ENCODE measurements around the gene COMTD1.

Gene COMTD1

GRCh38 chr10:75231672-75232581, 3.8 kb downstream of the COMTD1 start:
- CTCF ChIA-PET, result interaction anchor here (0.6 to 5.2 kb wide), 9 partner anchors 11 to 1368 kb away, joined by 3 to 46 read pairs (median 4); partner anchors contain the start of gene VDAC2

GRCh38 chr10:75230600-75231038, 5.1 kb downstream of the COMTD1 start:
- Histone ChIP-seq H3K9me3 (ENCODE audit: control extremely low read depth in 1 of 5, control insufficient read depth in 4 of 5, insufficient read depth in 2 of 5, low read depth in 1 of 5, low read length in 4 of 5) (no peaks in the 10 kb centered on the region), H3K4me1 (ENCODE audit: control extremely low read depth in 1 of 4, control insufficient read depth in 4 of 4, insufficient read depth in 4 of 4, low read length in 3 of 4) (peaks cover 0 to 19% (median 16%) of the 10 kb centered on the region in 4 experiments), H3K4me3 (ENCODE audit: control insufficient read depth in 1 of 7, extremely low read depth in 1 of 7, insufficient read depth in 4 of 7, low read depth in 2 of 7, low read length in 6 of 7) (no peak overlapping the region), H3K36me3 (ENCODE audit: control insufficient read depth in 4 of 4, insufficient read depth in 4 of 4, low read length in 3 of 4) (peaks cover 4 to 62% (median 46%) of the 10 kb centered on the region in 4 experiments), H3K27ac (ENCODE audit: insufficient read depth in 1 of 2, low read depth in 1 of 2, low read length in 2 of 2, poor library complexity in 1 of 2, severe bottlenecking in 2 of 2) (no peak overlapping the region), H3K27me3 (replicated peaks in 2 of 5; ENCODE audit: control insufficient read depth in 4 of 5, insufficient read depth in 5 of 5, low read length in 4 of 5) (no peaks in the 10 kb centered on the region)
- 0% methylated on average over 1 of the region's 5 CpGs for WGBS (ENCODE audit: insufficient coverage)
- ChIA-PET CTCF (interaction anchor here (0.8 to 7.1 kb wide), 8 partner anchors 13 to 117 kb away, joined by 3 to 70 read pairs (median 4); partner anchors contain the start of gene VDAC2), POLR2A (interaction anchor here (0.5 to 1.4 kb wide), 4 partner anchors 18 to 803 kb away, joined by 3 to 9 read pairs (median 6); partner anchors contain the start of gene VDAC2)
- DNase-seq, result peak; percentile 87 to 94 (median 90)

More at GRCh38 chr10:75231672-75232581, 3.8 kb downstream of the COMTD1 start:
- WGBS (ENCODE audit: insufficient coverage), result 95% methylated on average over 3 of the region's 4 CpGs
- Histone ChIP-seq H3K9me3 (ENCODE audit: control extremely low read depth in 1 of 5, control insufficient read depth in 4 of 5, insufficient read depth in 2 of 5, low read depth in 1 of 5, low read length in 4 of 5) (no peaks in the 10 kb centered on the region), H3K27me3 (replicated peaks in 2 of 5; ENCODE audit: control insufficient read depth in 4 of 5, insufficient read depth in 5 of 5, low read length in 4 of 5) (no peaks in the 10 kb centered on the region), H3K36me3 (ENCODE audit: control insufficient read depth in 4 of 4, insufficient read depth in 4 of 4, low read length in 3 of 4) (peaks cover 4 to 51% (median 38%) of the 10 kb centered on the region in 4 experiments), H3K4me1 (ENCODE audit: control extremely low read depth in 1 of 4, control insufficient read depth in 4 of 4, insufficient read depth in 4 of 4, low read length in 3 of 4) (peaks cover 0 to 22% (median 16%) of the 10 kb centered on the region in 4 experiments), H3K4me3 (ENCODE audit: control insufficient read depth in 1 of 7, extremely low read depth in 1 of 7, insufficient read depth in 4 of 7, low read depth in 2 of 7, low read length in 6 of 7) (no peak overlapping the region), H3K27ac (ENCODE audit: insufficient read depth in 1 of 2, low read depth in 1 of 2, low read length in 2 of 2, poor library complexity in 1 of 2, severe bottlenecking in 2 of 2) (no peak overlapping the region)
- POLR2A ChIA-PET, result no interaction called here
- no peak for DNase-seq

- Histone ChIP-seq H3K27ac (ENCODE audit: insufficient read depth in 1 of 2, low read depth in 1 of 2, low read length in 2 of 2, poor library complexity in 1 of 2, severe bottlenecking in 2 of 2) (no peak overlapping the region), H3K9me3 (ENCODE audit: control extremely low read depth in 1 of 5, control insufficient read depth in 4 of 5, insufficient read depth in 2 of 5, low read depth in 1 of 5, low read length in 4 of 5) (no peaks in the 10 kb centered on the region), H3K27me3 (replicated peaks in 2 of 5; ENCODE audit: control insufficient read depth in 4 of 5, insufficient read depth in 5 of 5, low read length in 4 of 5) (no peaks in the 10 kb centered on the region), H3K4me1 (ENCODE audit: control extremely low read depth in 1 of 4, control insufficient read depth in 4 of 4, insufficient read depth in 4 of 4, low read length in 3 of 4) (peaks cover 0 to 13% (median 10%) of the 10 kb centered on the region in 4 experiments), H3K36me3 (ENCODE audit: control insufficient read depth in 4 of 4, insufficient read depth in 4 of 4, low read length in 3 of 4) (peaks cover 5 to 68% (median 52%) of the 10 kb centered on the region in 4 experiments), H3K4me3 (ENCODE audit: control insufficient read depth in 1 of 7, extremely low read depth in 1 of 7, insufficient read depth in 4 of 7, low read depth in 2 of 7, low read length in 6 of 7) (no peak overlapping the region)
- CTCF ChIA-PET, result interaction anchor here (1.2 to 7.1 kb wide), 6 partner anchors 12 to 116 kb away, joined by 3 to 70 read pairs (median 13); partner anchors contain the start of gene VDAC2
- 100% methylated on average over 2 of the region's 3 CpGs for WGBS (ENCODE audit: insufficient coverage)
- no peak for DNase-seq
- POLR2A ChIA-PET, result interaction anchor here (1.0 to 1.4 kb wide), 2 partner anchors 18 to 20 kb away, joined by 3 to 8 read pairs; partner anchors contain the start of gene VDAC2
Measured at GRCh38 chr10:75229971-75230370, 5.8 kb downstream of the COMTD1 start.

GRCh38 chr10:75228834-75229233, 6.9 kb downstream of the COMTD1 start:
- H3K27ac ChIP-seq (ENCODE audit: insufficient read depth in 1 of 2, low read depth in 1 of 2, low read length in 2 of 2, poor library complexity in 1 of 2, severe bottlenecking in 2 of 2), result no peak overlapping the region
- peaks cover 8 to 80% (median 61%) of the 10 kb centered on the region in 4 experiments for H3K36me3 ChIP-seq (ENCODE audit: control insufficient read depth in 4 of 4, insufficient read depth in 4 of 4, low read length in 3 of 4)
- H3K4me3 ChIP-seq (ENCODE audit: control insufficient read depth in 1 of 7, extremely low read depth in 1 of 7, insufficient read depth in 4 of 7, low read depth in 2 of 7, low read length in 6 of 7), result no peak overlapping the region
- no peaks in the 10 kb centered on the region for H3K9me3 ChIP-seq (ENCODE audit: control extremely low read depth in 1 of 5, control insufficient read depth in 4 of 5, insufficient read depth in 2 of 5, low read depth in 1 of 5, low read length in 4 of 5)
- WGBS (ENCODE audit: insufficient coverage), result 93% methylated on average over 3 of the region's 4 CpGs
- H3K27me3 ChIP-seq (replicated peaks in 2 of 5; ENCODE audit: control insufficient read depth in 4 of 5, insufficient read depth in 5 of 5, low read length in 4 of 5), result no peaks in the 10 kb centered on the region
- DNase-seq, result no peak
- POLR2A ChIA-PET, result interaction anchor here (1.4 kb wide), 1 partner anchor 18 kb away, joined by 4 read pairs; the partner anchor contains the start of gene VDAC2
- CTCF ChIA-PET, result interaction anchor here (1.0 to 7.1 kb wide), 4 partner anchors 11 to 41 kb away, joined by 3 to 70 read pairs (median 5); partner anchors contain the start of gene VDAC2
- H3K4me1 ChIP-seq (ENCODE audit: control extremely low read depth in 1 of 4, control insufficient read depth in 4 of 4, insufficient read depth in 4 of 4, low read length in 3 of 4), result peaks cover 0 to 3% (median 1%) of the 10 kb centered on the region in 4 experiments

- CTCF ChIA-PET, result interaction anchor here (0.8 to 7.1 kb wide), 5 partner anchors 10 to 40 kb away, joined by 3 to 70 read pairs (median 3); partner anchors contain the start of gene VDAC2
Measured at GRCh38 chr10:75228278-75228677, 7.5 kb downstream of the COMTD1 start.

GRCh38 chr10:75226656-75227055, 9.1 kb downstream of the COMTD1 start:
- ChIA-PET CTCF (interaction anchor here (0.5 to 7.1 kb wide), 4 partner anchors 8 to 1102 kb away, joined by 3 to 70 read pairs (median 6); partner anchors contain the start of gene COMTD1), POLR2A (interaction anchor here (1.1 kb wide), 1 partner anchor 16 kb away, joined by 3 read pairs; the partner anchor contains the start of gene VDAC2)
- Histone ChIP-seq H3K4me3 (ENCODE audit: control insufficient read depth in 1 of 7, extremely low read depth in 1 of 7, insufficient read depth in 4 of 7, low read depth in 2 of 7, low read length in 6 of 7) (no peak overlapping the region), H3K4me1 (ENCODE audit: control extremely low read depth in 1 of 4, control insufficient read depth in 4 of 4, insufficient read depth in 4 of 4, low read length in 3 of 4) (no peaks in the 10 kb centered on the region), H3K27me3 (replicated peaks in 2 of 5; ENCODE audit: control insufficient read depth in 4 of 5, insufficient read depth in 5 of 5, low read length in 4 of 5) (no peaks in the 10 kb centered on the region), H3K27ac (ENCODE audit: insufficient read depth in 1 of 2, low read depth in 1 of 2, low read length in 2 of 2, poor library complexity in 1 of 2, severe bottlenecking in 2 of 2) (peak overlapping the region in 1 of 2 experiments; percentile 21), H3K36me3 (ENCODE audit: control insufficient read depth in 4 of 4, insufficient read depth in 4 of 4, low read length in 3 of 4) (peaks cover 10 to 84% (median 67%) of the 10 kb centered on the region in 4 experiments), H3K9me3 (ENCODE audit: control extremely low read depth in 1 of 5, control insufficient read depth in 4 of 5, insufficient read depth in 2 of 5, low read depth in 1 of 5, low read length in 4 of 5) (no peaks in the 10 kb centered on the region)
- WGBS (ENCODE audit: insufficient coverage), result 89% methylated on average over 3 of the region's 5 CpGs
- no peak for DNase-seq

More at GRCh38 chr10:75228278-75228677, 7.5 kb downstream of the COMTD1 start:
- Histone ChIP-seq H3K4me3 (ENCODE audit: control insufficient read depth in 1 of 7, extremely low read depth in 1 of 7, insufficient read depth in 4 of 7, low read depth in 2 of 7, low read length in 6 of 7) (no peak overlapping the region), H3K27ac (ENCODE audit: insufficient read depth in 1 of 2, low read depth in 1 of 2, low read length in 2 of 2, poor library complexity in 1 of 2, severe bottlenecking in 2 of 2) (no peak overlapping the region), H3K27me3 (replicated peaks in 2 of 5; ENCODE audit: control insufficient read depth in 4 of 5, insufficient read depth in 5 of 5, low read length in 4 of 5) (no peaks in the 10 kb centered on the region), H3K4me1 (ENCODE audit: control extremely low read depth in 1 of 4, control insufficient read depth in 4 of 4, insufficient read depth in 4 of 4, low read length in 3 of 4) (no peaks in the 10 kb centered on the region), H3K36me3 (ENCODE audit: control insufficient read depth in 4 of 4, insufficient read depth in 4 of 4, low read length in 3 of 4) (peaks cover 8 to 83% (median 66%) of the 10 kb centered on the region in 4 experiments), H3K9me3 (ENCODE audit: control extremely low read depth in 1 of 5, control insufficient read depth in 4 of 5, insufficient read depth in 2 of 5, low read depth in 1 of 5, low read length in 4 of 5) (no peaks in the 10 kb centered on the region)
- no peak for DNase-seq
- POLR2A ChIA-PET, result interaction anchor here (1.4 kb wide), 1 partner anchor 17 kb away, joined by 4 read pairs; the partner anchor contains the start of gene VDAC2
- WGBS (ENCODE audit: insufficient coverage), result 100% methylated on average over 1 of the region's 3 CpGs
